Measurements from ENCODE around the gene ABCB11.

DNA sequence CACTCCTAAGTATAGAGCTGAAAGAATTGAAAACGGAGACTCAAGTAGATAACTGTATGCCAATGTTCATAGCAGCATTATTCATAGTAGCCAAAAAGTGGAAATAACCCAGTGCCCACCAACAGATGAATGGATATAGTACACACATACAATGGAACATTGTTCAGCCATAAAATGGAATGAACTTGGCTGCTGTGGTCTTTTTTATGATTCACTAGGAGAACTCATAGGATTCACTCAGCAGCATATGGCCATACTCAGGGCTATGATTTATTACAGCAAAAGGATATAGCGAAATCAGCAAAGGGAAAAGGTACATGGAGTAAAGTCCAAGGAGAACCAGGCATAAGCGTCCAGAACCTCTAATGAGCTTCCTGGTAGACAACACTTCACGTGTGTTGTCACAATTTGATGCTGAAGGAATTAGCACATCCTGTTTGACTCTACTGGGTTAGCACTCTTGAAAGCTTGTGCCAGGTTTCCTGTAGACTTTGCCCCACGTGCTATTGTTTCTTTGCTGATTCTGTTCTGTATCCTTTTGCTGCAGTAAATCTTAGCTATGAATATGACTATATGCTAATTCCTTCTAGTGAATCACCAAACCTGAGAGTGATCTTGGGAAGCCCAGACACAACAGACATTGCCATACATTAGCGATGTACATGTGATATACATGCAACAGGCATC, 156.6 kb downstream of the ABCB11 start:
- TF ChIP-seq CTCF (IDR thresholded peaks at IDR 0.05) = no peak
- TF ChIP-seq POLR2A (IDR thresholded peaks at IDR 0.05) = no peak
